Endothelial cell (in vitro differentiated cells): Measurements from ENCODE around the gene C9orf153. TPM values are rescaled to one million over a fixed set of nuclear protein-coding genes. Genes with fewer than 3 reads are reported as not detected.

Source experiments
- DNase-seq: peaks from one replicate; pipeline ENCODE4 v3.0.0; 2021; ENCODE audit warnings: low spot score
- H3K27ac Mint-ChIP-seq: one replicate; pipeline ENCODE4 v1.8.0; 2021; ENCODE audit warnings: mixed read lengths, inconsistent platforms; ENCODE audit not compliant: unreplicated experiment
- H3K27me3 Mint-ChIP-seq: one replicate; pipeline ENCODE4 v1.8.0; 2021; ENCODE audit warnings: mild to moderate bottlenecking, moderate library complexity, mixed read lengths, inconsistent platforms; ENCODE audit not compliant: unreplicated experiment
- H3K36me3 Mint-ChIP-seq: one replicate; pipeline ENCODE4 v1.8.0; 2021; ENCODE audit warnings: mild to moderate bottlenecking, low read depth, mixed read lengths, inconsistent platforms; ENCODE audit not compliant: unreplicated experiment
- H3K4me1 Mint-ChIP-seq: one replicate; pipeline ENCODE4 v1.8.0; 2021; ENCODE audit warnings: mild to moderate bottlenecking, mixed read lengths, inconsistent platforms; ENCODE audit not compliant: unreplicated experiment
- H3K4me3 Mint-ChIP-seq: one replicate; pipeline ENCODE4 v1.8.0; 2021; ENCODE audit warnings: mild to moderate bottlenecking, mixed read lengths, inconsistent platforms; ENCODE audit not compliant: unreplicated experiment
- H3K9me3 Mint-ChIP-seq: one replicate; pipeline ENCODE4 v1.8.0; 2021; ENCODE audit warnings: mixed read lengths, inconsistent platforms; ENCODE audit not compliant: unreplicated experiment
- total RNA-seq: library from RNA; stranded (reverse); fragmentation: NEBNext Ultra II Directional; extraction: Animal tissue kit (Norgen Biotek cat#: 25700); gene quantifications from one replicate; pipeline ENCODE4 v1.2.1, GENCODE V29; 2021; ENCODE audit not compliant: unreplicated experiment
- TF ChIP-seq, protein P1 (sequence below): fragments of 200-600 bp; sonication (generic); IDR thresholded peaks from one replicate; pipeline ENCODE4 v1.5.0; 2021; ENCODE audit warnings: antibody characterized with exemption; ENCODE audit not compliant: unreplicated experiment

Gene C9orf153
- total RNA-seq, 1 donor from 2014 or later, result 0.36 TPM

DNA sequence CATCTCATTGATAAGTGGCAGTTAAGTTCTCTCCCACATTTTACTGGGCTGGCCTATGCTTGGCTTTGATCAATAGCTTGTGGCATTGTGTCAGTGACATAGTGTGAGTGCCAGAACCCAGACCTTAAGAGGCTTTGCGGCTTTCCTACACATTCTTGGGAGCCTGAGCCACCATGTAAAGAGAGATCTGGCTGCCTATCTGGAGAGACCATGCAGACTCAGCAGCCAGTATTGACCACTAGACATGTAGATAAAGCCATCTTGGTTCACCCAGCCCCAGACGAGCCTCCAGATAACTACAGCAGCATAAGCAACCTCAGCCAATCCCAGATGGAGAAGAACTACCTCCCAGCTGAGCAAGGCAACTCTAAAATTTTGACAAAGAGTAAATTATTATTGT, 28.6 kb downstream of the C9orf153 start:
- no peaks in the 10 kb centered on the region for H3K9me3 Mint-ChIP-seq
- H3K36me3 Mint-ChIP-seq, result no peaks in the 10 kb centered on the region
- TF ChIP-seq, protein P1, sequence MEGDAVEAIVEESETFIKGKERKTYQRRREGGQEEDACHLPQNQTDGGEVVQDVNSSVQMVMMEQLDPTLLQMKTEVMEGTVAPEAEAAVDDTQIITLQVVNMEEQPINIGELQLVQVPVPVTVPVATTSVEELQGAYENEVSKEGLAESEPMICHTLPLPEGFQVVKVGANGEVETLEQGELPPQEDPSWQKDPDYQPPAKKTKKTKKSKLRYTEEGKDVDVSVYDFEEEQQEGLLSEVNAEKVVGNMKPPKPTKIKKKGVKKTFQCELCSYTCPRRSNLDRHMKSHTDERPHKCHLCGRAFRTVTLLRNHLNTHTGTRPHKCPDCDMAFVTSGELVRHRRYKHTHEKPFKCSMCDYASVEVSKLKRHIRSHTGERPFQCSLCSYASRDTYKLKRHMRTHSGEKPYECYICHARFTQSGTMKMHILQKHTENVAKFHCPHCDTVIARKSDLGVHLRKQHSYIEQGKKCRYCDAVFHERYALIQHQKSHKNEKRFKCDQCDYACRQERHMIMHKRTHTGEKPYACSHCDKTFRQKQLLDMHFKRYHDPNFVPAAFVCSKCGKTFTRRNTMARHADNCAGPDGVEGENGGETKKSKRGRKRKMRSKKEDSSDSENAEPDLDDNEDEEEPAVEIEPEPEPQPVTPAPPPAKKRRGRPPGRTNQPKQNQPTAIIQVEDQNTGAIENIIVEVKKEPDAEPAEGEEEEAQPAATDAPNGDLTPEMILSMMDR, result no peak
- H3K27ac Mint-ChIP-seq, result no peak overlapping the region
- peaks cover 35% of the 10 kb centered on the region for H3K4me1 Mint-ChIP-seq
- no peak for DNase-seq
- no peak overlapping the region for H3K4me3 Mint-ChIP-seq
- H3K27me3 Mint-ChIP-seq, result peaks cover 3% of the 10 kb centered on the region

DNA sequence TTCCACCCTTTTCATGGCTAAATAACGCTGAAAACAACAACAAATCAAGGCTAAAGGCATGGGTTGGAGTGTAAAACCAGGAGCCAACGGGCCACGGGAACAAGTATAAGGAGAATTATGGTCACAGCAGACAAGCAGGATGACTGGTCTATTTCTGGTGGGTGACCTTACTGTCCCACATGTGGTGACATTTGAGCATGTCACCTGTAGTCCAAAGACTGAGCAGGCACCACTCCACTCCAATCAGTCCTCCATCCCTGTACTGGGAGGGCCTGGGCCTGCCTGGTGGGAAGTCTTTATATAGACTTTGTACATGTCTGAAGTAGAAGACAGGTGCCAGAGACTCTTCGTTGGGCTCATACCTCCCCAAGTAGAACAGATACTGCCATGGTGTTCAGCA, 36.8 kb downstream of the C9orf153 start:
- Mint-ChIP-seq H3K27me3 (no peaks in the 10 kb centered on the region), H3K27ac (no peak overlapping the region), H3K4me1 (no peaks in the 10 kb centered on the region), H3K36me3 (no peaks in the 10 kb centered on the region), H3K4me3 (no peak overlapping the region), H3K9me3 (no peaks in the 10 kb centered on the region)
- TF ChIP-seq, protein P1, result no peak
- no peak for DNase-seq

DNA sequence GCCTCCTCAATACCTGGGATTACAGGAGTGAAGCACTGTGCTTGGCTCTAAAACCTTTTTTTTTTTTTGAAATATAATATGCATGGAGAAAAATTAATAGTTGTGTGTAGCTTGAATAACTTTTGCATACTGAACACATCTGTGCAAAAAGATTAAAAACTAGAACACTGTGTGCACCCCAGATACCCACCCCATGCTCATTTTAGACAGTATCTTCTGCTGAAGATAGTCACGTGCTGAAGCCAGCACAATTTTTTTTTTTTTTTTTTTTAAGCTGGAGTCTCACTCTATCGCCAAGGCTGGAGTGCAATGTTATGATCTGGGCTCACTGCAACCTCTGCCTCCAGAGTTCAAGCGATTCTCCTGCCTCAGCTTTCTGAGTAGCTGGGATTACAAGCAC, 39.9 kb downstream of the C9orf153 start:
- no peak overlapping the region for H3K4me3 Mint-ChIP-seq
- H3K4me1 Mint-ChIP-seq, result no peaks in the 10 kb centered on the region
- TF ChIP-seq, protein P1, result no peak
- no peaks in the 10 kb centered on the region for H3K36me3 Mint-ChIP-seq
- no peaks in the 10 kb centered on the region for H3K27me3 Mint-ChIP-seq
- no peaks in the 10 kb centered on the region for H3K9me3 Mint-ChIP-seq
- no peak for DNase-seq
- H3K27ac Mint-ChIP-seq, result no peak overlapping the region

DNA sequence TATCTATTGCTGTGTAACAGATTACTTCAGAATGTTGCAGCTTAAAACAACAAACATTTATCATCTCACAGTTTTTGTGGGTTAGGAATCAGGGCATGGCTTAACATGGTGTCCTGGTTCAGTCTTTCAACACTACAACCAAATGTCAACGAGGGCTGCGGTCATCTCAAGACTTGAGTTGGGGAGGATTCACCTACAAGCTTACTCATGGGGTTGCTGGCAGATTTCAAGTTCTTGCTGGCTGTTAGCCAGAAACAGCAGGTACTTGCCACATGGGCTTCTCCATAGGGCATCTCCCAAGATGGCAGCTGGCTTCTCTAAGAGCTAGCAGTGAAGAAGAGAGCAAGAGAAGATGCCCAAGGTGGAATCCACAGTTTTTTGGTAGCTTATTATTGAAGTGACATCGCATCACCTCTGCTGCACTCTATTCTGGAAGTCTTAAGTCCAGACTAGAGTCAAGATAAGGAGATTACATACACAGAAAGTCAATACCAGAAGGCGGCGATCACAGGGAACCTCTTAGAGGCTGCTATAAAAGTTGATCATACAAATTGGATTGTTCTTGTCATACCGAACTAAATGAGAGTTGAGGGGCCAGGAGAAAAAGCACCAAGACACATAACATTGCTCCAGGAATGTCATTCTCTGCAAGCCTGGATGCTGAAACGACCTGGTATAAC, 42.2 kb downstream of the C9orf153 start:
- TF ChIP-seq, protein P1, result no peak
- no peak for DNase-seq
- Mint-ChIP-seq H3K4me1 (no peaks in the 10 kb centered on the region), H3K27me3 (no peaks in the 10 kb centered on the region), H3K4me3 (no peak overlapping the region), H3K36me3 (no peaks in the 10 kb centered on the region), H3K27ac (no peak overlapping the region), H3K9me3 (no peaks in the 10 kb centered on the region)

DNA sequence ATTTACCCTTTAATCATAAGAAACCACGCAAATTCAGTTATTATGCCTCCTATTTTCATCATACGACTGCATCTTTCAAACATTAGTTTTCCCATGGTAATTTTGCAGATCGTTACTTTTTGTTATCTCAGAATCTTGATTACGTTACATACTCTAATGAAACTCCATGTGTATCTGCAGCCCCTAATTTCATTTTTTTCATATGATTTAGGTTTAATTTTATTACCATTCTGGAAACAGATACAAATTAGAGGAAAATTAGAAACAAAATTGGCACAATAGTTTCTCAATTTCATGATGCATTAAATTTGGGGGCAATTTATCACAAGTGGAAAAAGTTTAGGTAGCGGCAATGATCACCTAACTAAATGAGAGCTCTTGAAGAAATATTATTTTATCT, 52.3 kb downstream of the C9orf153 start:
- no peaks in the 10 kb centered on the region for H3K36me3 Mint-ChIP-seq
- no peak overlapping the region for H3K27ac Mint-ChIP-seq
- no peak for DNase-seq
- no peaks in the 10 kb centered on the region for H3K4me1 Mint-ChIP-seq
- no peaks in the 10 kb centered on the region for H3K27me3 Mint-ChIP-seq
- H3K9me3 Mint-ChIP-seq, result no peaks in the 10 kb centered on the region
- TF ChIP-seq, protein P1, result no peak
- no peak overlapping the region for H3K4me3 Mint-ChIP-seq
